K562 (cell line): ENCODE measurements around the gene SAP30BP. TPM values are rescaled to one million over a fixed set of nuclear protein-coding genes. Genes with fewer than 3 reads are reported as not detected.
A peak's percentile ranks its signal among the peaks of the same experiment; 100 is the strongest.

ENCODE experiments used
- BHLHE40 ChIP-seq: IDR thresholded peaks from 2 replicates; pipeline ENCODE4 v1.6.1; 2011; ENCODE audit warnings: low read length, improper control_type of control experiment
- CTBP1 ChIP-seq: fragments of 450-650 bp; IDR thresholded peaks from 2 replicates; pipeline ENCODE4 v1.6.1; 2016; ENCODE audit warnings: borderline replicate concordance
- ESRRA ChIP-seq: fragments of 450-650 bp; IDR thresholded peaks from 2 replicates; pipeline ENCODE4 v1.6.1; 2014; ENCODE audit warnings: low read depth, mild to moderate bottlenecking, moderate library complexity, borderline replicate concordance
- ETV1 ChIP-seq: fragments of 450-650 bp; conservative IDR thresholded peaks from 2 replicates; pipeline ENCODE4 v1.6.1; 2016; ENCODE audit warnings: missing genetic modification characterization, control low read depth, low read depth, missing compliant biosample characterization
- FOXA1 ChIP-seq: fragments of 450-650 bp; IDR thresholded peaks from 2 replicates; pipeline ENCODE4 v1.6.1; 2016; ENCODE audit warnings: mild to moderate bottlenecking, borderline replicate concordance
- HNRNPK ChIP-seq: fragments of 200-400 bp; formaldehyde crosslinking; IDR thresholded peaks from one replicate; pipeline ENCODE4 v1.6.1; 2018; ENCODE audit warnings: mild to moderate bottlenecking, low read depth, low read length; ENCODE audit not compliant: poor library complexity, severe bottlenecking
- MEIS2 ChIP-seq: fragments of 450-650 bp; IDR thresholded peaks from 2 replicates; pipeline ENCODE4 v1.6.1; 2014; ENCODE audit warnings: mild to moderate bottlenecking; ENCODE audit not compliant: partially characterized antibody
- RBM17 ChIP-seq: fragments of 200-400 bp; formaldehyde crosslinking; IDR thresholded peaks from 2 replicates; pipeline ENCODE4 v1.6.1; 2017; ENCODE audit warnings: low read depth, mild to moderate bottlenecking, low read length, borderline replicate concordance
- SETDB1 ChIP-seq: IDR thresholded peaks from one replicate; pipeline ENCODE4 v1.6.1; 2012; ENCODE audit warnings: low read length, control low read depth, inconsistent platforms
- SIRT6 ChIP-seq: IDR thresholded peaks from one replicate; pipeline ENCODE4 v1.6.1; 2012; ENCODE audit warnings: low read depth, mild to moderate bottlenecking, control low read depth, inconsistent platforms, low read length, moderate library complexity
- SREBF1 ChIP-seq: fragments of 150-350 bp; IDR thresholded peaks from 2 replicates; pipeline ENCODE4 v1.6.1; 2014; ENCODE audit warnings: antibody characterized with exemption, low read depth, low read length, borderline replicate concordance
- TOE1 ChIP-seq, 2 experiments: fragments of 450-650 bp in 1 of 2; sonication (generic) in 1 of 2; formaldehyde crosslinking in 1 of 2; IDR thresholded peaks; 2 replicates each; pipeline versions ENCODE4 v1.7.1 to v1.8.0; 2016 to 2022; ENCODE audit warnings: borderline replicate concordance in 2 of 2, mild to moderate bottlenecking in 2 of 2, antibody characterized with exemption in 1 of 2, inconsistent platforms in 1 of 2, low read depth in 1 of 2, missing genetic modification reagents in 1 of 2, moderate library complexity in 1 of 2
- TRIM24 ChIP-seq, 2 experiments: fragments of 450-650 bp; IDR thresholded peaks; 2 replicates each; pipeline ENCODE4 v1.6.1; 2016
- polyA plus RNA-seq, 8 experiments: library from polyadenylated mRNA; depleted of rRNA in 4 of 8; stranded (reverse) in 5 of 8; unstranded in 3 of 8; fragments of >200 nt; fragmentation: Nextera tagmentation in 2 of 8; fragmentation: Illumina TruSeq in 1 of 8; extraction: Ambion mirVana in 2 of 8; extraction: Trizol in 1 of 8; gene quantifications; 2 replicates each; pipeline versions ENCODE4 v1.2.1 to v1.2.3, GENCODE V29; 2011 to 2014; ENCODE audit warnings: inconsistent platforms in 1 of 8, missing spikeins in 1 of 8
- total RNA-seq, 7 experiments: library from RNA; depleted of rRNA in 6 of 7; stranded (reverse); fragments of >200 nt in 6 of 7; fragmentation: Illumina TruSeq in 2 of 7; extraction: Trizol in 2 of 7; gene quantifications; 2 replicates each; pipeline versions ENCODE4 v1.2.1 to v1.2.3, GENCODE V29; 2011 to 2021; ENCODE audit warnings: low replicate concordance in 1 of 7
- TF ChIP-seq, protein P1 (sequence below): fragments of 450-650 bp; IDR thresholded peaks from 2 replicates; pipeline ENCODE4 v1.6.1; 2016; ENCODE audit warnings: missing biosample characterization, missing genetic modification characterization
- TF ChIP-seq, protein P2 (sequence below), 2 experiments: fragments of 450-650 bp; conservative IDR thresholded peaks; 2 replicates each; pipeline ENCODE4 v1.6.1; 2017; ENCODE audit warnings: mild to moderate bottlenecking in 2 of 2, moderate library complexity in 2 of 2
- TF ChIP-seq, protein P3 (sequence below), 2 experiments: fragments of 450-650 bp in 1 of 2; sonication (generic) in 1 of 2; formaldehyde crosslinking in 1 of 2; IDR thresholded peaks in 1 of 2; conservative IDR thresholded peaks in 1 of 2; 2 replicates each; pipeline versions ENCODE4 v1.6.1 to v1.8.1; 2016 to 2023; ENCODE audit warnings: mild to moderate bottlenecking in 2 of 2, moderate library complexity in 2 of 2, inconsistent platforms in 1 of 2, missing genetic modification reagents in 1 of 2
- TF ChIP-seq, protein P4 (sequence below): sonication (generic); formaldehyde crosslinking; IDR thresholded peaks from 2 replicates; pipeline ENCODE4 v1.9.0; 2022; ENCODE audit warnings: mild to moderate bottlenecking, missing genetic modification reagents
- TF ChIP-seq, protein P5 (sequence below): sonication (generic); formaldehyde crosslinking; IDR thresholded peaks from 2 replicates; pipeline ENCODE4 v1.5.0; 2020; ENCODE audit warnings: missing genetic modification reagents
- TF ChIP-seq, protein P6 (sequence below): fragments of 250-450 bp; sonication (Bioruptor Pico); IDR thresholded peaks from 2 replicates; pipeline ENCODE4 v1.4.0; 2020

The SAP30BP gene
- total and polyA plus RNA-seq, 9 of the 15 experiments (the other 6 are each of a cell fraction or from before 2014, with no cell fraction given) = 45.3 to 154 (median 71.7) TPM

DNA sequence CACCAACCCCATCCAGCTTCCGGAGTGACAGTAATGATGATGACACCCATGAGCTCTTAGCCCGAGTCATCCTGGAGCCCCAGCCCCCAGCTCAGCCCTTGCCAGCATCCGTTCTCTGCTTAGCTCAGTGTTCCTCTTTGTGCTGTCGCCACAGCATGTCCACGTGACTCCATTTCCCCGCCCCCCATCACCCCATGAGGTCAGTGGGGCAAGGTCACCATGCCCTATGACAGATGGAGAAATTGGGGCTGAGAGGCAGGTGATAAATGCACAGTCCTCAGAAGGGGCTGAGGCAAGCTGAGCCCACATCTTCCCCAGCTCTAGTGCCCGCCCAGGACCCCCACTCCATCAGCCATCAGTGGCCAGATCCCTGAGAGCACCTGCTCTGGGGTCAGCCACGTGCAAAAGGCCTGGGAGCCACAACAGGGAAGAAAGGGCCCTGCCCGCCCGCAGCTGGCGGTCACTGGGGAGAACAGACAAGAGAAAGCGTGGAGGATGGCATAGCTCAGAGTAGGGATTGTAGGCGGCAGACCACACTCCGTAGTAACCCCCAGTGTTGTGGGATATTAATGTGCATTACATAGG, 71.2 kb downstream of the SAP30BP start (continued):
- peak; percentile 56 for TF ChIP-seq ETV1 (tag)
- no peak for TF ChIP-seq SIRT6
- peak; percentile 28; the same call in 1 of the 2 replicates for TF ChIP-seq TOE1 (IDR thresholded peaks at IDR 0.05; ENCODE audit: borderline replicate concordance)
- TF ChIP-seq TOE1 (CRISPR knock-in tag; IDR thresholded peaks at IDR 0.05; ENCODE audit: borderline replicate concordance, low read depth) = no peak
- TF ChIP-seq MEIS2 = peak; percentile 4
- no peak for TF ChIP-seq SETDB1
- peak; percentile 60 for TF ChIP-seq BHLHE40
- TF ChIP-seq HNRNPK = no peak
- TF ChIP-seq, protein P1, sequence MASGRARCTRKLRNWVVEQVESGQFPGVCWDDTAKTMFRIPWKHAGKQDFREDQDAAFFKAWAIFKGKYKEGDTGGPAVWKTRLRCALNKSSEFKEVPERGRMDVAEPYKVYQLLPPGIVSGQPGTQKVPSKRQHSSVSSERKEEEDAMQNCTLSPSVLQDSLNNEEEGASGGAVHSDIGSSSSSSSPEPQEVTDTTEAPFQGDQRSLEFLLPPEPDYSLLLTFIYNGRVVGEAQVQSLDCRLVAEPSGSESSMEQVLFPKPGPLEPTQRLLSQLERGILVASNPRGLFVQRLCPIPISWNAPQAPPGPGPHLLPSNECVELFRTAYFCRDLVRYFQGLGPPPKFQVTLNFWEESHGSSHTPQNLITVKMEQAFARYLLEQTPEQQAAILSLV (tag) = no peak
- TF ChIP-seq TRIM24 (IDR thresholded peaks at IDR 0.05) = 0 out of 4 replicates have a peak, but pooled peaks of 1 of the 2 experiments have one; percentile 29
- TF ChIP-seq SREBF1 = peak; percentile 37; the same call in 1 of the 2 replicates
- peak; percentile 94 for TF ChIP-seq ESRRA
- TF ChIP-seq, protein P2, sequence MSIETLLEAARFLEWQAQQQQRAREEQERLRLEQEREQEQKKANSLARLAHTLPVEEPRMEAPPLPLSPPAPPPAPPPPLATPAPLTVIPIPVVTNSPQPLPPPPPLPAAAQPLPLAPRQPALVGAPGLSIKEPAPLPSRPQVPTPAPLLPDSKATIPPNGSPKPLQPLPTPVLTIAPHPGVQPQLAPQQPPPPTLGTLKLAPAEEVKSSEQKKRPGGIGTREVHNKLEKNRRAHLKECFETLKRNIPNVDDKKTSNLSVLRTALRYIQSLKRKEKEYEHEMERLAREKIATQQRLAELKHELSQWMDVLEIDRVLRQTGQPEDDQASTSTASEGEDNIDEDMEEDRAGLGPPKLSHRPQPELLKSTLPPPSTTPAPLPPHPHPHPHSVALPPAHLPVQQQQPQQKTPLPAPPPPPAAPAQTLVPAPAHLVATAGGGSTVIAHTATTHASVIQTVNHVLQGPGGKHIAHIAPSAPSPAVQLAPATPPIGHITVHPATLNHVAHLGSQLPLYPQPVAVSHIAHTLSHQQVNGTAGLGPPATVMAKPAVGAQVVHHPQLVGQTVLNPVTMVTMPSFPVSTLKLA (conservative IDR thresholded peaks at IDR 0.05) = peak in 1 of 2 experiments; percentile 38; a peak in 2 of 4 replicates
- TF ChIP-seq, protein P3, sequence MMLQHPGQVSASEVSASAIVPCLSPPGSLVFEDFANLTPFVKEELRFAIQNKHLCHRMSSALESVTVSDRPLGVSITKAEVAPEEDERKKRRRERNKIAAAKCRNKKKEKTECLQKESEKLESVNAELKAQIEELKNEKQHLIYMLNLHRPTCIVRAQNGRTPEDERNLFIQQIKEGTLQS (IDR thresholded peaks at IDR 0.05) = peak; percentile 81
- TF ChIP-seq, protein P3 (CRISPR knock-in tag; conservative IDR thresholded peaks at IDR 0.05) = no peak
- TF ChIP-seq, protein P4, sequence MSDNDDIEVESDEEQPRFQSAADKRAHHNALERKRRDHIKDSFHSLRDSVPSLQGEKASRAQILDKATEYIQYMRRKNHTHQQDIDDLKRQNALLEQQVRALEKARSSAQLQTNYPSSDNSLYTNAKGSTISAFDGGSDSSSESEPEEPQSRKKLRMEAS (CRISPR knock-in tag) = peak; percentile 58
- TF ChIP-seq FOXA1 = no peak
- TF ChIP-seq, protein P5, sequence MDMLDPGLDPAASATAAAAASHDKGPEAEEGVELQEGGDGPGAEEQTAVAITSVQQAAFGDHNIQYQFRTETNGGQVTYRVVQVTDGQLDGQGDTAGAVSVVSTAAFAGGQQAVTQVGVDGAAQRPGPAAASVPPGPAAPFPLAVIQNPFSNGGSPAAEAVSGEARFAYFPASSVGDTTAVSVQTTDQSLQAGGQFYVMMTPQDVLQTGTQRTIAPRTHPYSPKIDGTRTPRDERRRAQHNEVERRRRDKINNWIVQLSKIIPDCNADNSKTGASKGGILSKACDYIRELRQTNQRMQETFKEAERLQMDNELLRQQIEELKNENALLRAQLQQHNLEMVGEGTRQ (CRISPR knock-in tag) = peak; percentile 72
- TF ChIP-seq, protein P6, sequence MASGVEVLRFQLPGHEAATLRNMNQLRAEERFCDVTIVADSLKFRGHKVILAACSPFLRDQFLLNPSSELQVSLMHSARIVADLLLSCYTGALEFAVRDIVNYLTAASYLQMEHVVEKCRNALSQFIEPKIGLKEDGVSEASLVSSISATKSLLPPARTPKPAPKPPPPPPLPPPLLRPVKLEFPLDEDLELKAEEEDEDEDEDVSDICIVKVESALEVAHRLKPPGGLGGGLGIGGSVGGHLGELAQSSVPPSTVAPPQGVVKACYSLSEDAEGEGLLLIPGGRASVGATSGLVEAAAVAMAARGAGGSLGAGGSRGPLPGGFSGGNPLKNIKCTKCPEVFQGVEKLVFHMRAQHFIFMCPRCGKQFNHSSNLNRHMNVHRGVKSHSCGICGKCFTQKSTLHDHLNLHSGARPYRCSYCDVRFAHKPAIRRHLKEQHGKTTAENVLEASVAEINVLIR (CRISPR knock-in tag) = no peak
- TF ChIP-seq RBM17 = no peak
- peak; percentile 38; the same call in 1 of the 2 replicates for TF ChIP-seq CTBP1
